ENCODE measurements around the gene IGF2R. TPM values are rescaled to one million over a fixed set of nuclear protein-coding genes. Genes with fewer than 3 reads are reported as not detected.

IGF2R gene
- total RNA-seq, 1 donor from 2014 or later = 105 TPM

- H3K4me3 Mint-ChIP-seq (ENCODE audit: unreplicated experiment) = no peak overlapping the region
- peaks cover 8% of the 10 kb centered on the region for H3K9me3 Mint-ChIP-seq (ENCODE audit: unreplicated experiment)
- no peak for TF ChIP-seq CTCF (IDR thresholded peaks at IDR 0.05; ENCODE audit: partially characterized antibody, unreplicated experiment)
- H3K4me1 Mint-ChIP-seq (ENCODE audit: low read depth, unreplicated experiment) = peaks cover 5% of the 10 kb centered on the region
- H3K27me3 Mint-ChIP-seq (ENCODE audit: unreplicated experiment) = no peaks in the 10 kb centered on the region
- H3K36me3 Mint-ChIP-seq (ENCODE audit: unreplicated experiment) = no peaks in the 10 kb centered on the region
- no peak overlapping the region for H3K27ac Mint-ChIP-seq (ENCODE audit: unreplicated experiment)
- DNase-seq = no peak
Observed at GRCh38 chr6:159960485-159960884, 8.4 kb upstream of the IGF2R start.

- H3K27me3 Mint-ChIP-seq (ENCODE audit: unreplicated experiment) = no peaks in the 10 kb centered on the region
- H3K27ac Mint-ChIP-seq (ENCODE audit: unreplicated experiment) = no peak overlapping the region
Observed at GRCh38 chr6:159961528-159961927, 7.4 kb upstream of the IGF2R start.

GRCh38 chr6:159963111-159963510, 5.8 kb upstream of the IGF2R start:
- H3K9me3 Mint-ChIP-seq (ENCODE audit: unreplicated experiment) = no peaks in the 10 kb centered on the region
- TF ChIP-seq CTCF (IDR thresholded peaks at IDR 0.05; ENCODE audit: partially characterized antibody, unreplicated experiment) = no peak
- H3K27me3 Mint-ChIP-seq (ENCODE audit: unreplicated experiment) = no peaks in the 10 kb centered on the region
- DNase-seq = no peak
- no peaks in the 10 kb centered on the region for H3K4me1 Mint-ChIP-seq (ENCODE audit: low read depth, unreplicated experiment)
- H3K36me3 Mint-ChIP-seq (ENCODE audit: unreplicated experiment) = no peaks in the 10 kb centered on the region
- no peak overlapping the region for H3K27ac Mint-ChIP-seq (ENCODE audit: unreplicated experiment)
- no peak overlapping the region for H3K4me3 Mint-ChIP-seq (ENCODE audit: unreplicated experiment)

More at GRCh38 chr6:159961528-159961927, 7.4 kb upstream of the IGF2R start:
- no peak for TF ChIP-seq CTCF (IDR thresholded peaks at IDR 0.05; ENCODE audit: partially characterized antibody, unreplicated experiment)
- Mint-ChIP-seq H3K9me3 (ENCODE audit: unreplicated experiment) (peaks cover 5% of the 10 kb centered on the region), H3K36me3 (ENCODE audit: unreplicated experiment) (no peaks in the 10 kb centered on the region), H3K4me3 (ENCODE audit: unreplicated experiment) (no peak overlapping the region), H3K4me1 (ENCODE audit: low read depth, unreplicated experiment) (peaks cover 5% of the 10 kb centered on the region)
- DNase-seq = no peak

- Mint-ChIP-seq H3K27me3 (ENCODE audit: unreplicated experiment) (peaks cover 4% of the 10 kb centered on the region), H3K9me3 (ENCODE audit: unreplicated experiment) (peaks cover 3% of the 10 kb centered on the region), H3K4me3 (ENCODE audit: unreplicated experiment) (no peak overlapping the region), H3K36me3 (ENCODE audit: unreplicated experiment) (no peaks in the 10 kb centered on the region), H3K27ac (ENCODE audit: unreplicated experiment) (no peak overlapping the region), H3K4me1 (ENCODE audit: low read depth, unreplicated experiment) (no peaks in the 10 kb centered on the region)
- TF ChIP-seq CTCF (IDR thresholded peaks at IDR 0.05; ENCODE audit: partially characterized antibody, unreplicated experiment) = no peak
- DNase-seq = no peak
Observed at GRCh38 chr6:159964046-159964445, 4.8 kb upstream of the IGF2R start.

- peaks cover 4% of the 10 kb centered on the region for H3K27me3 Mint-ChIP-seq (ENCODE audit: unreplicated experiment)
- H3K4me3 Mint-ChIP-seq (ENCODE audit: unreplicated experiment) = no peak overlapping the region
- H3K27ac Mint-ChIP-seq (ENCODE audit: unreplicated experiment) = no peak overlapping the region
- TF ChIP-seq CTCF (IDR thresholded peaks at IDR 0.05; ENCODE audit: partially characterized antibody, unreplicated experiment) = peak; percentile 7
- H3K4me1 Mint-ChIP-seq (ENCODE audit: low read depth, unreplicated experiment) = peaks cover 5% of the 10 kb centered on the region
- H3K36me3 Mint-ChIP-seq (ENCODE audit: unreplicated experiment) = no peaks in the 10 kb centered on the region
- peaks cover 3% of the 10 kb centered on the region for H3K9me3 Mint-ChIP-seq (ENCODE audit: unreplicated experiment)
- no peak for DNase-seq
Observed at GRCh38 chr6:159966339-159966738, 2.5 kb upstream of the IGF2R start.
